ENCODE measurements around the gene ALDH2.
A peak's percentile ranks its signal among the peaks of the same experiment; 100 is the strongest.
"Not testable (repeated sequence)": the region's sequence is repeated elsewhere in the genome, so short reads cannot be mapped to it uniquely, and the experiment has no call there.

Gene ALDH2

DNA sequence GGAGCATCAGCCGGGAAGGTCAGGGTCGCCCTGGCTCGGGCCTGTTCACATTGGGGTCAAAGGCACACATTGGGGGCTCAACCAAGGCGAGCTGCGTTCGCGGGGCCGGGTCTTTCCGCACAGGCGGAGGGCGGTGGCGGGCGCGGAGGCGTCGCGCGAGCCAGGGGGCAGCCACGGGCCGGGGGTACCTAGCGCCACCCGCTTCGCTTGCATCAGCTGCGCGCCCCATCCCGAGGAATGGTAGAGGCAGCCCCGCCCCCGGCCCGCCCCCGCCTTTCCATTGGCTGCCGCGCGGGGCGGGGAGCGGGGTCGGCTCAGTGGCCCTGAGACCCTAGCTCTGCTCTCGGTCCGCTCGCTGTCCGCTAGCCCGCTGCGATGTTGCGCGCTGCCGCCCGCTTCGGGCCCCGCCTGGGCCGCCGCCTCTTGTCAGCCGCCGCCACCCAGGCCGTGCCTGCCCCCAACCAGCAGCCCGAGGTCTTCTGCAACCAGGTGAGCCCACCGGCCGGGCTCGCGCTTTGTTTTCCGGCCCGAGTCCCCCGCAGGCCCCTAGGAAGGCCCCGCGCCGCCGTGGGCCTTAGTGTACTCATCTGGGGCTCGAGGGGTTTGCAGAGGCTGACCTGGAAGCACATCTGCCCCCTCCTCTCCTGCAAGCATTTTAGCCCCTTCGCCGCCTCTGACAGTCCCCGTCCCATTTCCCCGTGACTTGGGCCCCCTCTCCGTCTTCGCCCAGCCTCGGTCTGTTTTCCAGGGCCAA is at the start of gene ALDH2:
Gene ALDH2, plus strand, starts transcription at position 326 of the 754 bp plus-strand sequence. Its CDS starts 50 bp downstream, at position 376.
- DNase-seq, result no peak

DNA sequence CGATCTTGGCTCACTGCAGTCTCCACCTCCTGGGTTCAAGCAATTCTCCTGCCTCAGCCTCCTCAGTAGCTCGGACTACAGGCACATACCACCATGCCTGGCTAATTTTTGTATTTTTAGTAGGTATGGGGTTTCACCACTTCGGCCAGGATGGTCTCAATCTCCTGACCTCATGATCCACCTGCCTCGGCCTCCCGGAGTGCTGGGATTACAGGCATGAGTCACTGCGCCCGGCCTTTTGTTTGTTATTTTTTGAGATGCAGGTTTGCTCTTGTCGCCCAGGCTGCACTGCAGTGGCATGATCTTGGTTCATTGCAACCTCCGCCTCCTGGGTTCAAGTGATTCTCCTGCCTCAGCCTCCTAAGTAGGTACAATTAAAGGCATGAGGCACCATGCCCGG is 47.4 kb upstream of the ALDH2 start:
- DNase-seq, result not testable (repeated sequence)

GRCh38 chr12:111720457-111720856 is 46.3 kb upstream of the ALDH2 start:
- DNase-seq, result no peak

GRCh38 chr12:111723646-111724360 is 42.9 kb upstream of the ALDH2 start:
- DNase-seq, result not testable (repeated sequence)

DNA sequence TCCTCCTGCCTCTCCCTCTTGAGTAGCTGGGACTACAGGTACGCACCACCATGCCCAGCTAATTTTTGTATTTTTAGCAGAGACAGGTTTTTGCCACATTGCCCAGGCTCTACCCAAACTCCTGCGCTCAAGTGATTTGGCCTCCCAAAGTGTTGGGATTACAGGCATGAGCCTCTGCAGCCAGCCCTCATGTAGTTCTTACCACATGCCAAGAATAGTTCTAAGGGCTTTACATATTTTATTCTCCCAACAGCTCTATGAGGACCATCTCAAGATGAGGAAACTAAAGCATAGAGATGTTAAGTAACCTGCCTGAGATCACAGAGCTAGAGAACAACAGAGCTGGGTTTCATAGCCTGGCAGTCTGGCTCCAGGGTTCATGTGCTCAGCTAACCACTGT is 37.9 kb upstream of the ALDH2 start:
- DNase-seq, result no peak

DNA sequence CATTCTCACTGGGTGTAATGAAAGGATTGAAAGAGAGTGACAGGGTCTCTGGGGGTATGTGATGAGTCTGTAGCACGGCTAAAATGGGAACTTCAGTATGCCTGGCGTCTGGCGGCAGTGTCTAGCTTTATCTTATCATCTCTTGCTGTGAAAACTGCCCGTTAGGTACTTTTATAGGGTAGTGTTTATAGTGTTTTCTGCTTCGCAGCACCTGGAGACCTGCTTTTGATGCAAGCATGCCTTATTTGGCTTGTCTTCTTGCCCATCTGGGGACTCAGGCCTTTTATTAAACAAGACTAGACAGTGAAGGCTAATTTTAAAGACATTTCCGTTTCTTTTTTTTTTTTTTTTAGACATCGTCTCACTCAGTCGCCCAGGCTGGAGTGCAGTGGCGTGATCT is 36.3 kb upstream of the ALDH2 start:
- no peak for DNase-seq

- DNase-seq, result no peak
Observed at GRCh38 chr12:111732786-111733185, 33.9 kb upstream of the ALDH2 start.

- no peak for DNase-seq
Observed at GRCh38 chr12:111733340-111733915, 33.3 kb upstream of the ALDH2 start.

GRCh38 chr12:111739524-111739923 is 27.2 kb upstream of the ALDH2 start:
- DNase-seq, result not testable (repeated sequence)

GRCh38 chr12:111741235-111741812 is 25.4 kb upstream of the ALDH2 start:
- no peak for DNase-seq

GRCh38 chr12:111745211-111745610 is 21.5 kb upstream of the ALDH2 start:
- DNase-seq, result no peak

- no peak for DNase-seq
Observed at GRCh38 chr12:111747333-111747732, 19.4 kb upstream of the ALDH2 start.

DNA sequence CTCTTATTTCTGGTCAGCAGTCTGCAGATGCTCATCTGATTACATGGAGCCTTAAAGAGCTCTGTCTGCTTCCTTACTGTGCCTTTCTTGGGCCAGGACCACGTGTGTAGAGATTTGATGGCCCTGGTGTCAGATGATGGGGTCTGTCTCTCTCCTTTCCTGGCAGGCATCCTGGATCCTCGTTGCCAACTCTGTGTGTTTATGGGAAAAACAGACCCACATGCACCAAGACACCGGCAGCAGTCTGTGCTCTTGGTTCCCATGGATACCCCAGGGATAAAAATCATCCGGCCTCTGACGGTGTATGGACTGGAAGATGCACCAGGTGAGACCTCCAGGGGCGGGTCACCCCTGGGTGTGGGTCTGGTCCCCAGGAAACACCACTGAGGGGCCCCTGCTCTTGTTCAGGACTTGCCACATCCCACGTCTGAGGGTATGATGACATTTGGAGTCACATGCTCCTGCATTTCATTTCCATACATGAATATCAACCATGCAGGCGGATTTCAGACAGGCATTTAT is 18.5 kb upstream of the ALDH2 start:
- DNase-seq, result no peak

DNA sequence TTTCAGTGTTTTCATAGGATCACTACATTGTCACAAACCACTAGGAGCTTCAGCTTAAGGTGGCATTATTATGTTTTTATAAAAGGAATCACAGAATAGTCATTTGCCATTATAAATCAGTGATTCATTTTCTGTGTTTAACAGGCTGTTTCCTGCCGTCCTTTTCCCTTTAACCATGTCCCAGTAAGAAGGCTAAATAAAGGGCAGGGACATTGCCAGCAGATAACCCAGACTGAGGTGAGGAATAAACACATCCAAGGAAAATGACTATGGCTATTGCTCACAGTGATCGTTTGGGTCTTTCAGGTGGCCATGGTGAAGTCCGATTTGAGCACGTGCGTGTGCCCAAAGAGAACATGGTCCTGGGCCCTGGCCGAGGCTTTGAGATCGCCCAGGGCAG is 17.9 kb upstream of the ALDH2 start:
- DNase-seq, result no peak

DNA sequence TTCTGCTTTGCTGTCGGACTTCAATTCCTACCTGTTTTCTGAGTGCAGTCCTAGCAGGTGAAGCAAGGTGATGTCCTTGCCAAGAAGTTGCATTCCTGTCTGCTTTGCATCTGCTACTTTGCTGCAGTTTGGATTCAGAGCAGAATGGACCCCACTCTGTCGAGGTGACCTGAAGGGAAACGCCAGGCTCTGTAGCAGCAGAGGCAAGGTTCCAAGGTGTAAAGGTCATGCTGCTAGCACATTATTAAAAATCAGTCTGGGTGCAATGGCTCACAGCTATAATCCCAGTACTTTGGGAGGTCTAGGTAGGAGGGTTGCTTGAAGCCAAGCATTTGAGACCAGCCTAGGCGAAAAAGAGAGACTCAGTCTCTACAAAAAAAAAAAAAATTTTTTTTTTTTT is 17.3 kb upstream of the ALDH2 start:
- DNase-seq, result no peak

GRCh38 chr12:111753144-111753881 is 13.4 kb upstream of the ALDH2 start:
- DNase-seq, result no peak

- DNase-seq, result no peak
Observed at GRCh38 chr12:111754671-111755070, 12.1 kb upstream of the ALDH2 start.

- no peak for DNase-seq
Observed at GRCh38 chr12:111756196-111756595, 10.5 kb upstream of the ALDH2 start.

DNA sequence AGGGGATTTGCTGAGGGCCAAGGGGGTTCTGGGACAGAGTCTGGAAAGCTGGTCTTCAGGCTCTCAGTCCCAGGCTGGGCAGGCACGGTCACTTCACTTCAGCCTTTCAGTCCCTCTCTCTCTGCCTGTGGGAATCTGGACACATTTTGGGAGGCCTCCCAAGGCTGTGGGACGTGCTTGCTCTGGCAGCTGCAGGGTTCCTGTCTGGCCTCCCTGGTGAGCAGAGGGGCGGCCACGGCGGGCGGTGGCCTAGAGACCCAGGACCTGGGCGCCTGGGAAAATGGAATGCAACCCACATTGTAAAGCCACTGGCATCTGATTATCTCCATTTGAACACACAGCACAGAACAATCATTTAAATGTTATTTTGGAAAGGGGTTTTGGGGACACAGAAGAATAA is 10.1 kb upstream of the ALDH2 start:
- no peak for DNase-seq

GRCh38 chr12:111757361-111758119 is 9.2 kb upstream of the ALDH2 start:
- DNase-seq, result peak; percentile 47

DNA sequence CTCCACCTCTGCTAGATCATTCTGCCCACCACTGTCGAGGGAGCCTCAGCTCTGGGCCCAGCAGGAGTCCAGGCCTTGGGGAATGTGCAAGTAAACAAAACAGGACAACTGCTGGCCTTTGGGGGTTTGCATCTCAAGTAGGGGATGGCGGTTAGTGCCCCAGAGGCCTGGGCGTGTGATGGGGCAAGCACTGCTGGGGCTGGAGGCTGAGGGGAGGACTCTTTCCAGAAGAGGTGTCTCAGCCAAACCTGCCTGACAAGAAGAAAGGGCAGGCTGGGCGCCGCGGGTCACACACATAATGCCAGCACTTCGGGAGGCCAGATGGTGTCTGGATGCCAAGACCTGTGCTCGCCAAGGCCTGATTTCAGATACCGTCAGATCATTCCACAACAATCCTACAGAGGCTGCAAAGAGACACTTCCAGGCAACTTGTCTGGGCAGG is 8.6 kb upstream of the ALDH2 start:
- DNase-seq, result no peak

GRCh38 chr12:111759271-111759670 is 7.5 kb upstream of the ALDH2 start:
- DNase-seq, result no peak

Measured in KG1 (cell line).